ENCODE results near the gene LPGAT1. TPM values are rescaled to one million over a fixed set of nuclear protein-coding genes. Genes with fewer than 3 reads are reported as not detected.

LPGAT1 gene
- polyA plus RNA-seq, 2 of the 4 experiments (the other 2 are of a cell fraction) = 32.3 to 48.0 TPM

DNA sequence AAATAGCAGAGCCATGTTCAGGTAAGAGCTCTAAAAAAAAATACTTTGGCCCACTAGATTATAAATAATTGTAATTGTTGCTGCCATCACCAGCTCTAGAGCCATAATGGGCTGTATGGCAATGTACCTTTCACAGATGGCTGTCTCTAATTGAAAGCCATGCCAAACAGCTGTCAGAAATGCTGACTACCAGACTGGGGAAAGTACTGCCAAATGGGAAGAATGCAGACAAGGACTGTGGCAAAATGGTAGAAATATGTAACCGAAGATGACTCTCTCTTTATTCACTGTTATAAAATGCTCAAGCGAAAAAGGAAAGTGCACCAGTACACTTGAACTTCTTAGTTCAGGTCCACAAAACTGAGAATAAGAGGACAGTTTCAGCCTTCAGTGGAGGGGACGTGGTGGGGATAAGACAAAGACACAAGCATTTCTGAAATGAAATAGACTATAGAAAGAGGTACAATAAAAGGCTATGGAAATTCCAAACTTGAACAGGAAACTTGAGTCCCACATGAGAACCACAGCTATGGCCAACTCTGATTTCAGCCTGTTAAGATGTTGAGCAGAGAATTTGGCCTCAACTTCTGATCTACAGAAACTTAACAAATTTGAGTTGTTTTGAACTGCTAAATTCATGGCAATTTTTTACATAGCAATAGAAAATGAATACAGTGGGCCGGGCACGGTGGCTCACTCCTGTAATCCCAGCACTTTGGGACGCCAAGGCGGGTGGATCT, 46.5 kb upstream of the LPGAT1 start:
- Histone ChIP-seq H3K27ac (no peak overlapping the region), H3K4me1 (no peaks in the 10 kb centered on the region), H3K4me3 (no peak overlapping the region), H3K4me2 (no peak overlapping the region), H3K9me3 (no peaks in the 10 kb centered on the region; the same call in 2 of the 3 replicates)
- TF ChIP-seq PHF8 (IDR thresholded peaks at IDR 0.05; ENCODE audit: borderline replicate concordance, low read depth) = no peak
- TF ChIP-seq SREBF2 (IDR thresholded peaks at IDR 0.05) = no peak
- no peak for TF ChIP-seq ZFP36 (IDR thresholded peaks at IDR 0.05; ENCODE audit: borderline replicate concordance, partially characterized antibody)
- TF ChIP-seq, protein P1, sequence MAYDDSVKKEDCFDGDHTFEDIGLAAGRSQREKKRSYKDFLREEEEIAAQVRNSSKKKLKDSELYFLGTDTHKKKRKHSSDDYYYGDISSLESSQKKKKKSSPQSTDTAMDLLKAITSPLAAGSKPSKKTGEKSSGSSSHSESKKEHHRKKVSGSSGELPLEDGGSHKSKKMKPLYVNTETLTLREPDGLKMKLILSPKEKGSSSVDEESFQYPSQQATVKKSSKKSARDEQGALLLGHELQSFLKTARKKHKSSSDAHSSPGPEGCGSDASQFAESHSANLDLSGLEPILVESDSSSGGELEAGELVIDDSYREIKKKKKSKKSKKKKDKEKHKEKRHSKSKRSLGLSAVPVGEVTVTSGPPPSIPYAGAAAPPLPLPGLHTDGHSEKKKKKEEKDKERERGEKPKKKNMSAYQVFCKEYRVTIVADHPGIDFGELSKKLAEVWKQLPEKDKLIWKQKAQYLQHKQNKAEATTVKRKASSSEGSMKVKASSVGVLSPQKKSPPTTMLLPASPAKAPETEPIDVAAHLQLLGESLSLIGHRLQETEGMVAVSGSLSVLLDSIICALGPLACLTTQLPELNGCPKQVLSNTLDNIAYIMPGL (CRISPR knock-in tag; IDR thresholded peaks at IDR 0.05; ENCODE audit: borderline replicate concordance) = no peak
- no peak for TF ChIP-seq CBX2 (IDR thresholded peaks at IDR 0.05; ENCODE audit: borderline replicate concordance, low read depth)
- TF ChIP-seq EHMT2 (IDR thresholded peaks at IDR 0.05; ENCODE audit: low read depth) = no peak
- TF ChIP-seq, protein P2, sequence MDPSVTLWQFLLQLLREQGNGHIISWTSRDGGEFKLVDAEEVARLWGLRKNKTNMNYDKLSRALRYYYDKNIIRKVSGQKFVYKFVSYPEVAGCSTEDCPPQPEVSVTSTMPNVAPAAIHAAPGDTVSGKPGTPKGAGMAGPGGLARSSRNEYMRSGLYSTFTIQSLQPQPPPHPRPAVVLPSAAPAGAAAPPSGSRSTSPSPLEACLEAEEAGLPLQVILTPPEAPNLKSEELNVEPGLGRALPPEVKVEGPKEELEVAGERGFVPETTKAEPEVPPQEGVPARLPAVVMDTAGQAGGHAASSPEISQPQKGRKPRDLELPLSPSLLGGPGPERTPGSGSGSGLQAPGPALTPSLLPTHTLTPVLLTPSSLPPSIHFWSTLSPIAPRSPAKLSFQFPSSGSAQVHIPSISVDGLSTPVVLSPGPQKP (IDR thresholded peaks at IDR 0.05; ENCODE audit: low read depth, low read length) = no peak
- TF ChIP-seq JUNB (IDR thresholded peaks at IDR 0.05) = no peak
- TF ChIP-seq TP53 (CRISPR knock-in tag; IDR thresholded peaks at IDR 0.05) = no peak
- TF ChIP-seq FOXS1 (CRISPR knock-in tag; IDR thresholded peaks at IDR 0.05) = no peak
- TF ChIP-seq POLR2A (IDR thresholded peaks at IDR 0.05; ENCODE audit: low read length) = no peak
- POLR2A ChIA-PET = no interaction called here
- no peak for FAIRE-seq
- WGBS (ENCODE audit: missing lambda C conversion rate) = 89% methylated on average over 7 of the region's 7 CpGs
- no peak for ATAC-seq
- DNase-seq (ENCODE audit: low read depth in 1 of 2, low spot score in 1 of 2) = no peak
- CTCF ChIA-PET = interaction anchor here (0.9 kb wide), 1 partner anchor 62 kb away, joined by 4 read pairs; no protein-coding TSS in a partner anchor

DNA sequence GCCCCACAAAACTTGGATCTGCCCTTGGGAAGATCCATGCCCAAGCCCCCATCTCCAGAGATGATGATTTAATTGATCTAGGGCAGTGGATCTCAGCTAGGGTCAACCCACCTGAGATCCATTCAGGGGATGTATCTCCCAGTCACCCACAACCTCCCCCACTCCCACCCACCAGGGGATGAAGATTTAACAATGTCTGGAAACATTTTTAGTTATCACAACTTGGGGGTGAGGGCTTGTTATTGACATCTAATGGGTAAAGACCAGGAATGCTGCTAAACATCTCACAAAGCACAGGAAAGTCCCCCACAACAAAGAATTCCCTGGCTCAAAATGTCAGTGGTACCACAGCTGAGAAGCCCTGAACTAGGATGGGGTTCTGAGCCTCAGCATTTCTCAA, 45.0 kb upstream of the LPGAT1 start:
- POLR2A ChIA-PET = no interaction called here
- Histone ChIP-seq H3K27ac (no peak overlapping the region), H3K9me3 (no peaks in the 10 kb centered on the region), H3K4me3 (no peak overlapping the region), H3K4me2 (no peak overlapping the region), H3K4me1 (no peaks in the 10 kb centered on the region)
- TF ChIP-seq, protein P3, sequence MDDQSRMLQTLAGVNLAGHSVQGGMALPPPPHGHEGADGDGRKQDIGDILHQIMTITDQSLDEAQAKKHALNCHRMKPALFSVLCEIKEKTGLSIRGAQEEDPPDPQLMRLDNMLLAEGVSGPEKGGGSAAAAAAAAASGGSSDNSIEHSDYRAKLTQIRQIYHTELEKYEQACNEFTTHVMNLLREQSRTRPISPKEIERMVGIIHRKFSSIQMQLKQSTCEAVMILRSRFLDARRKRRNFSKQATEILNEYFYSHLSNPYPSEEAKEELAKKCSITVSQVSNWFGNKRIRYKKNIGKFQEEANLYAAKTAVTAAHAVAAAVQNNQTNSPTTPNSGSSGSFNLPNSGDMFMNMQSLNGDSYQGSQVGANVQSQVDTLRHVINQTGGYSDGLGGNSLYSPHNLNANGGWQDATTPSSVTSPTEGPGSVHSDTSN (IDR thresholded peaks at IDR 0.05) = no peak
- no peak for TF ChIP-seq CBX2 (IDR thresholded peaks at IDR 0.05; ENCODE audit: borderline replicate concordance, low read depth)
- CTCF ChIA-PET = interaction anchor here (0.6 to 1.0 kb wide), 4 partner anchors 44 to 194 kb away, joined by 3 to 4 read pairs (median 3); no protein-coding TSS in a partner anchor
- DNase-seq (ENCODE audit: low read depth in 1 of 2, low spot score in 1 of 2) (no peak), ATAC-seq (no peak), FAIRE-seq (no peak)

DNA sequence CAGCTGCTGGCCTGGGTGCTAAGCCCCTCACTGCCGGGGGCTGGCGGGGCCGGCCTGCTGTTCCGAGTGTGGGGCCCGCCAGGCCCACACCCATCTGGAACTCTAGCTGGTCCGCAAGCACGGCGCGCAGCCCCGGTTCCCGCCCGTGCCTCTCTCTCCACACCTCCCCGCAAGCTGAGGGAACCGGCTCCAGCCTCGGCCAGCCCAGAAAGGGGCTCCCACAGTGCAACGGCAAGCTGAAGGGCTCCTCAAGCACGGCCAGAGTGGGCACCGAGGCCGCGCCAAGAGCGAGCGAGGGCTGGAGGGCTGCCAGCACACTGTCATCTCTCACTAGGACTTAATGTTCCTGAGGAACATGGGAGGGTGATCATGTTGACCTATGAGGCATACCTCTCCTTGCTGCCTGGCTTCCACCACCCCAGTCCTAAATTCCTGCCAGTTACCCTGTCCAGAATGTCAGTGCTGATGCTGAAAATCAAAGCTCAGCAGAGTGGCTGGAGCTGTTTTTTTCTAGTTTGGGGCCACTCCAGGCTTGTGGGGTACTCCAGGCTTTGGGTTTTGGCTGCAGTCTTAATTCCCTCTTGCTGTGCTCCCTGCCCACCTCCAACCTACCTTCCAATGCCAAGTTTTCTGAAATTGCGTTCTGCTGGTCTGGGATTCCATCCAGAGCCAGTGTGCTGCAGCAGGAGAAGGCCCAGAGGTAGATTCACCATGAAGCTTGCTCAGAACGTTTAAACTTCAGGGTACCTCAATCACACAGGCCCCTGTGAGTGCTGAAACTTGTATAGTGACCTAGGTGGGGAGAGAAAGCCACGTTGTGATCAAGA, 44.2 kb upstream of the LPGAT1 start:
- Histone ChIP-seq H3K4me3 (no peak overlapping the region), H3K4me1 (no peaks in the 10 kb centered on the region), H3K4me2 (no peak overlapping the region), H3K9me3 (no peaks in the 10 kb centered on the region), H3K27ac (no peak overlapping the region)
- FAIRE-seq (no peak), ATAC-seq (no peak), DNase-seq (ENCODE audit: low read depth in 1 of 2, low spot score in 1 of 2) (no peak)
- ChIA-PET POLR2A (no interaction called here), CTCF (interaction anchor here (0.9 kb wide), 1 partner anchor 43 kb away, joined by 4 read pairs; no protein-coding TSS in a partner anchor)
- TF ChIP-seq FOXS1 (CRISPR knock-in tag; IDR thresholded peaks at IDR 0.05) (no peak), ZC3H11A (IDR thresholded peaks at IDR 0.05) (no peak), HOXB13 (CRISPR knock-in tag; IDR thresholded peaks at IDR 0.05; ENCODE audit: low read depth) (no peak), CHD4 (IDR thresholded peaks at IDR 0.05; ENCODE audit: borderline replicate concordance) (no peak), PHF8 (IDR thresholded peaks at IDR 0.05; ENCODE audit: borderline replicate concordance, low read depth) (no peak)
- TF ChIP-seq, protein P4, sequence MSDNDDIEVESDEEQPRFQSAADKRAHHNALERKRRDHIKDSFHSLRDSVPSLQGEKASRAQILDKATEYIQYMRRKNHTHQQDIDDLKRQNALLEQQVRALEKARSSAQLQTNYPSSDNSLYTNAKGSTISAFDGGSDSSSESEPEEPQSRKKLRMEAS (IDR thresholded peaks at IDR 0.05) = no peak
- TF ChIP-seq, protein P5, sequence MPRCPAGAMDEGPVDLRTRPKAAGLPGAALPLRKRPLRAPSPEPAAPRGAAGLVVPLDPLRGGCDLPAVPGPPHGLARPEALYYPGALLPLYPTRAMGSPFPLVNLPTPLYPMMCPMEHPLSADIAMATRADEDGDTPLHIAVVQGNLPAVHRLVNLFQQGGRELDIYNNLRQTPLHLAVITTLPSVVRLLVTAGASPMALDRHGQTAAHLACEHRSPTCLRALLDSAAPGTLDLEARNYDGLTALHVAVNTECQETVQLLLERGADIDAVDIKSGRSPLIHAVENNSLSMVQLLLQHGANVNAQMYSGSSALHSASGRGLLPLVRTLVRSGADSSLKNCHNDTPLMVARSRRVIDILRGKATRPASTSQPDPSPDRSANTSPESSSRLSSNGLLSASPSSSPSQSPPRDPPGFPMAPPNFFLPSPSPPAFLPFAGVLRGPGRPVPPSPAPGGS (IDR thresholded peaks at IDR 0.05) = no peak
- WGBS (ENCODE audit: missing lambda C conversion rate) = 52% methylated on average over 4 of the region's 25 CpGs
